Left renal pelvis (tissue), 4 donors: ENCODE results near the gene SPECC1L. TPM values are rescaled to one million over a fixed set of nuclear protein-coding genes. Genes with fewer than 3 reads are reported as not detected.
A peak's percentile ranks its signal among the peaks of the same experiment; 100 is the strongest.

ENCODE experiments used
- DNase-seq, 4 donors: peaks; one replicate each; pipeline ENCODE4 v3.0.0-alpha.2; 2013; ENCODE audit warnings: low read depth in 4 of 4, low spot score in 3 of 4
- polyA plus RNA-seq, 4 donors: library from polyadenylated mRNA; unstranded; fragments of 120-200 nt; gene quantifications; one replicate each; pipeline ENCODE4 v1.2.1, GENCODE V29; 2013; ENCODE audit not compliant: insufficient read length in 4 of 4

Gene SPECC1L
- polyA plus RNA-seq, 4 donors, result 44.0 to 57.9 (median 46.5) TPM

- no peak for DNase-seq
Measured at GRCh38 chr22:24459911-24460310, 189.3 kb downstream of the SPECC1L start.

GRCh38 chr22:24460418-24461089 is 189.9 kb downstream of the SPECC1L start:
- DNase-seq, result no peak

- no peak for DNase-seq
Measured at GRCh38 chr22:24463071-24463760, 192.6 kb downstream of the SPECC1L start.

GRCh38 chr22:24465566-24465965 is 194.9 kb downstream of the SPECC1L start:
- DNase-seq, result no peak

- DNase-seq, result no peak
Measured at GRCh38 chr22:24465975-24466374, 195.3 kb downstream of the SPECC1L start.

- DNase-seq, result peak; percentile 51 to 68 (median 63)
Measured at GRCh38 chr22:24466716-24467328, 196.2 kb downstream of the SPECC1L start.

GRCh38 chr22:24467340-24467739 is 196.7 kb downstream of the SPECC1L start:
- no peak for DNase-seq

Other genes starting within 250 kb of the SPECC1L start
- 10 to 100 TPM in 2 of 4 donors, 1 to 10 TPM in 2; 1.7 to 21.5 (median 10.7) TPM for gene SUSD2, start 89.3 kb upstream of the SPECC1L start, polyA plus RNA-seq
- 10 to 100 TPM; 13.6 to 29.3 (median 16.4) TPM for gene GGT5, start 25.7 kb upstream of the SPECC1L start, polyA plus RNA-seq
- 10 to 100 TPM in 1 of 4 donors, 1 to 10 TPM in 3; 5.1 to 11.9 (median 5.9) TPM for gene ADORA2A, start 156.8 kb downstream of the SPECC1L start, polyA plus RNA-seq
- 1 to 10 TPM in 2 of 4 donors, under 1 TPM in 2; 0.27 to 1.1 (median 0.96) TPM for gene UPB1, start 224.5 kb downstream of the SPECC1L start, polyA plus RNA-seq